Fibroblast of mammary gland (primary cell): ENCODE data around the gene VWA3A.
"Not testable (repeated sequence)": the region's sequence is repeated elsewhere in the genome, so short reads cannot be mapped to it uniquely, and the experiment has no call there.

ENCODE experiments used
- DNase-seq: peaks from one replicate; pipeline ENCODE4 v3.0.0-alpha.2; 2010; ENCODE audit warnings: low read depth
- H3K4me3 ChIP-seq: 2 replicates; pipeline ENCODE4 v1.5.1; 2011; ENCODE audit warnings: low read depth, mild to moderate bottlenecking, low read length, moderate library complexity; ENCODE audit not compliant: control insufficient read depth
- TF ChIP-seq, protein P1 (sequence below): conservative IDR thresholded peaks from 2 replicates; pipeline ENCODE4 v1.5.1; 2011; ENCODE audit warnings: low read depth, low read length, inconsistent platforms; ENCODE audit not compliant: control insufficient read depth, insufficient read depth

The VWA3A gene

DNA sequence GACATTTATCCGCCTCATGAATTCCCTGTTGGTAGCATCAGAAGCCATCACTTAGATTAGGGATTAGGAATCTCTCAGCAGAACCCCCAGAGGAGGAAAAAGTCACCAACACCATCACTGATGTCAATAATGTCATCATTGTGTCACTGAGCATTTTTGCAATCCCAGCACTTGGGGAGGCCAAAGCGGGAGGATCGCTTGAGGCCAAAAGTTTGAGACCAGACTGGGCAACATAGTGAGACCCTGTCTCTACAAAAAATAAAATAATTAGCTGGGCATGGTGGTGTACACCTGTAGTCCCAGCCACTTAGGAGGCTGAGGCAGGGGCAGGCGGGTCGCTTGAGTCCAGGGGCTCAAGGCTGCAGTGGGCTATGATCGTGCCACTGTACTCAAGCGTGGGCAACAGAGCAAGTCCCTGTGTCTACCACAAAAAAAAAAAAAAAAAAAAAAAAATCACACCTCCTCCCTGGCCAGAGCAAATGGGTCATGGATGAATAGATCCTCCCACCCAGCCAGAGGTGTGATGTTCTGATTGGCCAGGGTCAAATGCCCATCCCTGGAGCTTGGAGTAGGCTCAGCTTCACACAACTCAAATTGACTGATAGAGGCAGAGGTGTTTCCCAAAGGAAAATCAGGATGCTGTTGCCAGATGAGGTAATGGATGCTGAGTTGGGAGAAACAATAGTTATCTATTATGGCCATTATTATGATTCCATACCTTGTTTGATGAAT is 31.6 kb downstream of the VWA3A start:
- no peak overlapping the region for H3K4me3 ChIP-seq
- no peak for DNase-seq
- TF ChIP-seq, protein P1, sequence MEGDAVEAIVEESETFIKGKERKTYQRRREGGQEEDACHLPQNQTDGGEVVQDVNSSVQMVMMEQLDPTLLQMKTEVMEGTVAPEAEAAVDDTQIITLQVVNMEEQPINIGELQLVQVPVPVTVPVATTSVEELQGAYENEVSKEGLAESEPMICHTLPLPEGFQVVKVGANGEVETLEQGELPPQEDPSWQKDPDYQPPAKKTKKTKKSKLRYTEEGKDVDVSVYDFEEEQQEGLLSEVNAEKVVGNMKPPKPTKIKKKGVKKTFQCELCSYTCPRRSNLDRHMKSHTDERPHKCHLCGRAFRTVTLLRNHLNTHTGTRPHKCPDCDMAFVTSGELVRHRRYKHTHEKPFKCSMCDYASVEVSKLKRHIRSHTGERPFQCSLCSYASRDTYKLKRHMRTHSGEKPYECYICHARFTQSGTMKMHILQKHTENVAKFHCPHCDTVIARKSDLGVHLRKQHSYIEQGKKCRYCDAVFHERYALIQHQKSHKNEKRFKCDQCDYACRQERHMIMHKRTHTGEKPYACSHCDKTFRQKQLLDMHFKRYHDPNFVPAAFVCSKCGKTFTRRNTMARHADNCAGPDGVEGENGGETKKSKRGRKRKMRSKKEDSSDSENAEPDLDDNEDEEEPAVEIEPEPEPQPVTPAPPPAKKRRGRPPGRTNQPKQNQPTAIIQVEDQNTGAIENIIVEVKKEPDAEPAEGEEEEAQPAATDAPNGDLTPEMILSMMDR: no peak

DNA sequence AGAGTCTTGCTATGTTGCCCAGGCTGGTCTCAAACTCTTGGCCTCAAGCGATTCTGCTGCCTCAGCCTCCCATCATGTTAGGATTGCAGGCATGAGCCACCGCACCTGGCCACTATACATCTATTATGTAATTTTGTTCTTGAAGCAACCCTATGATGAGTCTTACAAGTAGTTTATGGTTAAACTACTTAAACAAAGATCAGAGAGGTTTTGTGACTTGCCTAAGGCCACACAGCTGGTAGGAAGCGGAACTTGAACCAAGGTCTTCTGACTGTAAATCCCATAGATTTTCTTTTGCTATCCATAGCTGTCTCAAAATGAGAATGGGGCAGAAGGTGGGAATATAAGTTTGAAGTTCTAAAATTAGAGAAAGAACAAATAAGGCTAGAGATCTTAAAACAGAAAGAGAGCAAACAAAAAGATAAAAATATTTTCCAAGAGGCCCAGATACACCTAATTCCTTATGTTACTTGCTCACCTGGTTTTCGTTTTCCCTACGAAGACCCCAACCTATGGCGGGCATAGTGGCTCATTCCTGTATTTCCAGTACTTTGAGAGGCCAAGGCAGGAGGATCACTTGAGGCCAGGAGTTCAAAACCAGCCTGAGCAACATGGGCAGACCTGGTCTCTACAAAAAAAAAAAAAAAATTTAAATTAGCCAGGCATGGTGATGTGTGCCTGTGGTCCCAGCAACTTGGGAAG is 32.4 kb downstream of the VWA3A start:
- no peak for DNase-seq
- H3K4me3 ChIP-seq: no peak overlapping the region
- TF ChIP-seq, protein P1: no peak

- no peak overlapping the region for H3K4me3 ChIP-seq
- no peak for DNase-seq
- TF ChIP-seq, protein P1: no peak
Measured at GRCh38 chr16:22126037-22126558, 33.8 kb downstream of the VWA3A start.

DNA sequence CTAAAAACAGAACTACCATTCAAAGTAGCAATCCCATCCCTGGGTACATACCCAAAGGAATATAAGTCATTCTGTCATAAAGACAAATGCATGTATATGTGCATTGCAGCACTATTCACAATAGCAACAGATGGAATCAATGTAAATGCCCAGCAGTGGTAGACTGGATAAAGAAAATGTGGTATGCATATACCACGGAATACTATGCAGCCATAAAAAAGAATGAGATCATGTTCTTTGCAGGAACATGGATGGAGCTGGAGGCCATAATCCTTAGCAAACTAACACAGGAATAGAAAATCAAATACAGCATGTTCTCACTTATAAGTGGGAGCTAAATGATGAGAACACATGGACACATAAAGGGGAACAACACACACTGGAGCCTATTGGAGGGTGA is 36.2 kb downstream of the VWA3A start:
- H3K4me3 ChIP-seq, DNase-seq: not testable (repeated sequence)

DNA sequence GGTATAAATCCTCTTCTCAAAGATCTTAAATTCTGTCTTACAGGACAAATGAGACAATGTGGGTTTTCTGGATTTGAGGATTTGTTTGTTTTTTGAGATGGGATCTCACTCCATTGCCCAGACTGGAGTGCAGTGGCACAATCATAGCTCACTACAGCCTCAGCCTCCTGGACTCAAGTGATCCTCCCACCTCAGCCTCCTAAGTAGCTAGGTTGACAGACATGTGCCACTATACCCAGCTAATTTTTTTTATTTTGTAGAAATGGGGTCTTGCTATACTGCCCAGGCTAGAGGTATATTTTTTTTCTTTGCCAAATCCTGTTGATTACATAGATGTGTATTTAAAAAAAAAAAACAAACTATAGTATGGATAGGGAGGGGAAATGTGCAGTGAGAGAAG is 38.2 kb downstream of the VWA3A start:
- H3K4me3 ChIP-seq: no peak overlapping the region
- no peak for DNase-seq
- TF ChIP-seq, protein P1: no peak

GRCh38 chr16:22132801-22133200 is 40.5 kb downstream of the VWA3A start:
- TF ChIP-seq, protein P1: no peak
- no peak overlapping the region for H3K4me3 ChIP-seq
- DNase-seq: no peak

GRCh38 chr16:22138482-22138881 is 46.1 kb downstream of the VWA3A start:
- no peak for DNase-seq
- TF ChIP-seq, protein P1: no peak
- no peak overlapping the region for H3K4me3 ChIP-seq
